GM18526 (cell line): ENCODE measurements around the gene SLC1A1.

Experiments used
- POLR2A ChIP-seq: IDR thresholded peaks from 3 replicates; pipeline ENCODE4 v1.6.1; 2011; ENCODE audit not compliant: insufficient read length; ENCODE audit errors: extremely low read depth

The SLC1A1 gene

GRCh38 chr9:4489919-4490704 lies at the start of gene SLC1A1:
TSS of gene SLC1A1 (plus strand) at chr9:4490468. CDS start at chr9:4490680, 212 bp downstream.
- peak; percentile 77 for TF ChIP-seq POLR2A

- TF ChIP-seq POLR2A, result no peak
Measured at GRCh38 chr9:4442806-4443205, 47.5 kb upstream of the SLC1A1 start.

- no peak for TF ChIP-seq POLR2A
Measured at GRCh38 chr9:4443439-4443838, 46.8 kb upstream of the SLC1A1 start.

- no peak for TF ChIP-seq POLR2A
Measured at GRCh38 chr9:4461437-4461836, 28.8 kb upstream of the SLC1A1 start.

- TF ChIP-seq POLR2A, result no peak
Measured at GRCh38 chr9:4463824-4464223, 26.4 kb upstream of the SLC1A1 start.

- no peak for TF ChIP-seq POLR2A
Measured at GRCh38 chr9:4464911-4465513, 25.3 kb upstream of the SLC1A1 start.

GRCh38 chr9:4465910-4466309 lies 24.4 kb upstream of the SLC1A1 start:
- TF ChIP-seq POLR2A, result no peak

- no peak for TF ChIP-seq POLR2A
Measured at GRCh38 chr9:4475301-4475700, 15.0 kb upstream of the SLC1A1 start.

- TF ChIP-seq POLR2A, result no peak
Measured at GRCh38 chr9:4486176-4486575, 4.1 kb upstream of the SLC1A1 start.

GRCh38 chr9:4489562-4489918 lies 728 bp upstream of the SLC1A1 start:
- no peak for TF ChIP-seq POLR2A

- no peak for TF ChIP-seq POLR2A
Measured at GRCh38 chr9:4490705-4491625, 697 bp downstream of the SLC1A1 start.

- no peak for TF ChIP-seq POLR2A
Measured at GRCh38 chr9:4491626-4491975, 1.3 kb downstream of the SLC1A1 start.

- TF ChIP-seq POLR2A, result no peak
Measured at GRCh38 chr9:4494332-4494731, 4.1 kb downstream of the SLC1A1 start.

GRCh38 chr9:4494806-4495205 lies 4.5 kb downstream of the SLC1A1 start:
- TF ChIP-seq POLR2A, result no peak

- no peak for TF ChIP-seq POLR2A
Measured at GRCh38 chr9:4495537-4495936, 5.3 kb downstream of the SLC1A1 start.

GRCh38 chr9:4496497-4496896 lies 6.2 kb downstream of the SLC1A1 start:
- no peak for TF ChIP-seq POLR2A
